Body of pancreas (tissue), 4 donors: ENCODE data around the gene C20orf141. TPM values are rescaled to one million over a fixed set of nuclear protein-coding genes. Genes with fewer than 3 reads are reported as not detected.
A peak's percentile ranks its signal among the peaks of the same experiment; 100 is the strongest.

ENCODE experiments used
- ATAC-seq: fragments of 150-250 bp; one replicate; pipeline ENCODE4 v1.9.1; 2016
- DNase-seq, 4 donors: peaks; one replicate each; pipeline ENCODE4 v3.0.0-alpha.2; 2019
- H3K27ac ChIP-seq, 4 donors: fragments of 200-600 bp; sonication (generic); 1 replicate in 3 of 4; 2 replicates in 1 of 4; pipeline versions ENCODE4 v1.5.1 to v1.6.1; 2016 to 2019; ENCODE audit warnings: mild to moderate bottlenecking in 1 of 4, mixed read lengths in 1 of 4, moderate library complexity in 1 of 4
- H3K27me3 ChIP-seq, 2 donors: fragments of 200-600 bp; sonication (generic); one replicate each; pipeline ENCODE4 v1.6.0; 2016; ENCODE audit warnings: mild to moderate bottlenecking in 1 of 2
- H3K36me3 ChIP-seq, 2 donors: fragments of 200-600 bp; sonication (generic); replicated peaks in 1 of 2; 2 replicates each; pipeline ENCODE4 v1.5.1; 2016; ENCODE audit warnings: low read depth in 2 of 2; ENCODE audit not compliant: insufficient read depth in 1 of 2
- H3K4me1 ChIP-seq: fragments of 200-600 bp; sonication (generic); one replicate; pipeline ENCODE4 v1.6.0; 2016
- H3K4me3 ChIP-seq, 2 donors: fragments of 200-600 bp; sonication (generic); 1 replicate in 1 of 2; 2 replicates in 1 of 2; pipeline ENCODE4 v1.5.1; 2016 to 2019
- H3K9me3 ChIP-seq, 3 donors: fragments of 200-600 bp; sonication (generic); 1 replicate in 2 of 3; 2 replicates in 1 of 3; pipeline ENCODE4 v1.5.1; 2016
- POLR2A ChIP-seq, 3 donors: fragments of 450-650 bp; IDR thresholded peaks; one replicate each; pipeline ENCODE4 v1.6.1; 2016; ENCODE audit warnings: antibody characterized with exemption in 3 of 3, mild to moderate bottlenecking in 2 of 3
- WGBS, 2 donors: methylation state at CpG; one replicate each; pipeline ENCODE4 v1.1.5; 2017; 5-methylcytosine and 5-hydroxymethylcytosine counted together
- intact Hi-C: fragments of 100-400 bp; cut with DNase I; formaldehyde crosslinking; loops from one replicate; pipeline ENCODE4 v1.15.1; 2023
- total RNA-seq, 2 donors: library from RNA; depleted of rRNA; stranded (reverse); fragments of >200 nt; gene quantifications; one replicate each; pipeline ENCODE4 v1.1.0, GENCODE V29; 2016
- TF ChIP-seq, protein P1 (sequence below), 7 experiments: fragments of 450-650 bp in 4 of 7; fragments of 200-600 bp in 3 of 7; sonication (generic) in 3 of 7; IDR thresholded peaks; one replicate each; pipeline ENCODE4 v1.5.1; 2016 to 2019; ENCODE audit warnings: antibody characterized with exemption in 7 of 7

Gene C20orf141
- total RNA-seq, 2 donors from 2014 or later, result not detected

DNA sequence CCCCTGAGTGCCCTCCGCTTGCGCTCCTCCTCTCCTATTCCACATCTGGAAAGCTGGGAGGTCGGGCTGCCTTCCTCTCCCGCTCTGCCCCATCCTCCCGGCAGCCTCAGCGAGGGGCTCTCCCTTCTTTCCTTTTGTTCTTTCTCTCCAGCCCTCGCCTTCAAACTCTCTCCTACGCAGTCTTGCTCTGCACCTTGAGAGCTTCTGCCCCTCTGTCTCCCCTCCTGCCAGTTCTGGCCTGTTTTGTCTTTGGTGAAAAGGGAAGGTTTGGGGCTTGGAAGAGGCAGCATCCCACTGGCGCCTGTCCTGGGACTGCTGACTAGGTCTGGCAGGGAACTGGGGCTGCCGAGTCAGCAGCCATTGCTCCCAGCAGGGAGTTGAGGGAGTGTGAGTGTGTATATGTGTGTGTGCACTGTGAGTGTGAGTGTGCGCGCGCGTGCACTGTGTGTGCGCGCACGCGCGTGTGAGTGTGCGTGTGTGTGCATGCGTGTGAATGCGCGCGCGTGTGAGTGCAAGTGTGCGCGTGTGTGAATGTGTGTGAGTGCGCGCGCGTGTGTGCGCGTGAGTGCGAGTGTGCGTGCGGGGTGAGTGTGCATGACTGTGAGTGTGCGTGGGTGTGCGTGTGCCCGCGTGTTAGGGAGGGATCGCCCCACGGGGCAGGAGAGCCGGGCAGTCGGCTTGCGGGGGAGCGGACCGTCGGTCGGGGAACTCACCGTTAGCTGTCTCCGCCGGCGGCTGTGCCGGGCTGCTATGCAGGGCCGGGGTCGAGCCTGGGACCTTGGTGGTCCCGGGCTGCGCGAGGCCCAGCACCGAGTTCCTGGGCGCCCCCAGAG, 14.9 kb upstream of the C20orf141 start:
- Histone ChIP-seq H3K36me3 (no peaks in the 10 kb centered on the region), H3K4me1 (peaks cover 23% of the 10 kb centered on the region), H3K27ac (no peak overlapping the region), H3K4me3 (no peak overlapping the region), H3K9me3 (no peaks in the 10 kb centered on the region), H3K27me3 (peaks cover 0 to 9% of the 10 kb centered on the region in 2 donors)
- ATAC-seq (no peak), DNase-seq (no peak)
- 4 to 8% methylated on average over 10 to 53 of the region's 61 CpGs for WGBS, 2 donors
- intact Hi-C loops, result no loop called here
- TF ChIP-seq, protein P1, sequence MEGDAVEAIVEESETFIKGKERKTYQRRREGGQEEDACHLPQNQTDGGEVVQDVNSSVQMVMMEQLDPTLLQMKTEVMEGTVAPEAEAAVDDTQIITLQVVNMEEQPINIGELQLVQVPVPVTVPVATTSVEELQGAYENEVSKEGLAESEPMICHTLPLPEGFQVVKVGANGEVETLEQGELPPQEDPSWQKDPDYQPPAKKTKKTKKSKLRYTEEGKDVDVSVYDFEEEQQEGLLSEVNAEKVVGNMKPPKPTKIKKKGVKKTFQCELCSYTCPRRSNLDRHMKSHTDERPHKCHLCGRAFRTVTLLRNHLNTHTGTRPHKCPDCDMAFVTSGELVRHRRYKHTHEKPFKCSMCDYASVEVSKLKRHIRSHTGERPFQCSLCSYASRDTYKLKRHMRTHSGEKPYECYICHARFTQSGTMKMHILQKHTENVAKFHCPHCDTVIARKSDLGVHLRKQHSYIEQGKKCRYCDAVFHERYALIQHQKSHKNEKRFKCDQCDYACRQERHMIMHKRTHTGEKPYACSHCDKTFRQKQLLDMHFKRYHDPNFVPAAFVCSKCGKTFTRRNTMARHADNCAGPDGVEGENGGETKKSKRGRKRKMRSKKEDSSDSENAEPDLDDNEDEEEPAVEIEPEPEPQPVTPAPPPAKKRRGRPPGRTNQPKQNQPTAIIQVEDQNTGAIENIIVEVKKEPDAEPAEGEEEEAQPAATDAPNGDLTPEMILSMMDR (IDR thresholded peaks at IDR 0.05), result no peak
- TF ChIP-seq POLR2A (IDR thresholded peaks at IDR 0.05), result no peak

DNA sequence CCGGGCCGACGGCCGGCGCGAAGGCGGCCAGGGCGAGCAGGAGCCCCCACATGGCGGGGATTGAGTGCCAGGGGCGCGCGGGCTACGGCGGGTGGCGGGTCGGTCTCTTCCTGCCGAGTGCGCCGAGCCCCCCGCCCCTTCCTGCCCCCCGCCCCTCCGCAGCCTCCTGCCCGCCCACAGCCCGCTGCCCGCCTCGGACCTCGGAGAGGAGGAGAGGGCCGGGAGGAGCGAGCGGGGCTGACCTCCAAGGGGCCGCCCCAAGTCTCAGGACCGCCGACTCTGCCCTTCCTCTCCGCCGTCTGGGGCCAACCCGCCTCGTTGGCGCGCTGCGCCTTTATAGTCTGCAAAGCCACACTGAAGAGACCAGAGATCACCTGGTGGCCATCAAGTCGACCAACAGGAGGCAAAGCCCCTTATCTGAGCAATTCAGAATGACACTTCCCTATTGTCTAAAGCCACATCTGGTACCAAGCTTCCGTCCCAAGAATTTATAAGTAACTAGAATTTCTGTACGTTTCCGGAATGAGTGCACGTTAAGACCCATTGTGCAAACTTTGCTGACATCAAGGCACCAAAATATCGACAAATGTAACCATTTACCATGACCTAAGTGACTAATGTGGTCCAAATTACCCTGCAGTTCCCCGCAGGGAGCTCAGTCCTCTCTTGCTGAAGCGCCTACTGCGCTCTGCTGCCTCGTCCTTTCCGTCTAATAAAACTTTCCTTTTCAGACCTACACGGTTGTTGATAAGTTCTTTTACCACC, 14.1 kb upstream of the C20orf141 start, which contains the start of gene CPXM1:
CPXM1 (minus strand) TSS at position 107 of the 765 bp plus-strand sequence; CDS start at position 52, 55 bp downstream.
- no peaks in the 10 kb centered on the region for H3K36me3 ChIP-seq
- ATAC-seq (no peak), DNase-seq (no peak)
- no peaks in the 10 kb centered on the region for H3K9me3 ChIP-seq
- no peak within 1 kb of the TSS for H3K4me3 ChIP-seq
- H3K4me1 ChIP-seq, result peaks cover 23% of the 10 kb centered on the region
- intact Hi-C loops, result no loop called here
- H3K27me3 ChIP-seq, result peaks cover 0 to 9% of the 10 kb centered on the region in 2 donors
- WGBS, 2 donors, result 2 to 6% methylated on average over 11 to 42 of the region's 52 CpGs
- no peak within 1 kb of the TSS for H3K27ac ChIP-seq
- TF ChIP-seq POLR2A (IDR thresholded peaks at IDR 0.05), result no peak
- TF ChIP-seq, protein P1 (IDR thresholded peaks at IDR 0.05), result no peak

DNA sequence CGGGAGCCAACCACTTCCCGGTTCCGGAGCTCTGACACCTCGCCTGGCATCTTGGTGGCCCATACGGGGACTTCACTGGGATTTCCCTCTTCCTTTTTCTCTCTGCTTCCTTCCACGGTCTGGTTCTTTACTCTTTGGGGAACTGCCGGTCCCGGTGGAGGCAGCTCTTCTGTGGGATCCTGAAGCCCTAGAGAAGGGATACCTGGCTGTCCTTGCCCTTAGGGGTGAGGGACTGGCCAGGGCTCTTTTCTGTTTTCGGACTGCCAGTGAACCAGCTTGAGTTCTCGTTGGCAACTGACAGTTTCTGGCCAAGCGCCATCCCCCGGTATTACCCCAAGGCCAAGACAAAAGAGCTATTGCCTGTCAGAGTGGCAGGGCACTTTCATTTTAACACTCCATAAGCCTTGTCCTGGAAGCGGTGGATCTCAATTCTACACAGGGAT, 13.5 kb upstream of the C20orf141 start:
- peak; percentile 31 to 60 (median 42) for DNase-seq
- no peaks in the 10 kb centered on the region for H3K9me3 ChIP-seq
- no peaks in the 10 kb centered on the region for H3K36me3 ChIP-seq
- H3K27me3 ChIP-seq, result peaks cover 0 to 9% of the 10 kb centered on the region in 2 donors
- H3K27ac ChIP-seq, result no peak overlapping the region
- H3K4me3 ChIP-seq, result no peak overlapping the region
- WGBS, 2 donors, result 4 to 7% methylated on average over 10 to 13 of the region's 13 CpGs
- intact Hi-C loops, result no loop called here
- TF ChIP-seq, protein P1 (IDR thresholded peaks at IDR 0.05), result no peak
- TF ChIP-seq POLR2A (IDR thresholded peaks at IDR 0.05), result no peak
- no peak for ATAC-seq
- H3K4me1 ChIP-seq, result peaks cover 23% of the 10 kb centered on the region

DNA sequence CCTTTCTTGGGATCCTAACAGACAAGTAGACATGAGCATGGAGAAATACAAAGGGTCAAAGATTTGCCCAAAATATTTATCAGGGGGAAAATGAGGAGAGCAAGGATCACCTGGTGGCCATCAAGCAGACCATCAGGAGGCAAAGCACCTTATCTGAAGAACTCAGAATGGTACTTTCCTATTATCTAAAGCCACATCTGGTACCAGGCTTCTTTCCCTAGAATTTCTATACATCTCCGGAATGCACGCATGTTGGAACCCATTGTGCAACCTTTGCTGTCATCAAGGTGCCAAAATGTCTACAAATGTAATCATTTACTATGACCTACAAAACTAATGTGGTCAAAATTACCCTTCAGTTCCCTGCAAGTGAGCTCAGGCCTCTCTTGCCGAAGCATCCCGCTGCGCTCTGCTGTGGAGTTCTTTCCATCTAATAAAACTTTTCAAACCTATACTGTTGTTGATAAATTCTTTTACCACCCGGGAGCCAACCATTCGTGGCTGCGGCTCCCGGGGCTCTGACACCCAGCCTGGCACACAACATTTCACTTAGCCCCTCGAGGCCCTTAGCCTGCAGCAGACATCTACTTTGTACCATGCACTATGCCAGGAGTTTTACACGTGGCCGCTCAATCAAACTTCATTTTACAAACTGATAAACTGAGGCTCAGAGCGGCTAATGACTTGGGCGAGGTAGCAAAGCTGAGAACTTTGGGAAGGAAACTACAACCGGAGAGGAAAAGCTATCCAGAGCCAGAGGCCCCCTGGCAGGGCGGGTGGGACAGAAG, 10.6 kb upstream of the C20orf141 start:
- TF ChIP-seq, protein P1 (IDR thresholded peaks at IDR 0.05), result no peak
- TF ChIP-seq POLR2A (IDR thresholded peaks at IDR 0.05), result no peak
- intact Hi-C loops, result no loop called here
- WGBS, 2 donors, result 35 to 39% methylated on average over 16 of the region's 16 CpGs
- no peak overlapping the region for H3K27ac ChIP-seq
- peaks cover 0 to 14% of the 10 kb centered on the region in 2 donors for H3K27me3 ChIP-seq
- no peak overlapping the region for H3K4me3 ChIP-seq
- no peaks in the 10 kb centered on the region for H3K9me3 ChIP-seq
- peaks cover 23% of the 10 kb centered on the region for H3K4me1 ChIP-seq
- no peak for ATAC-seq
- DNase-seq, result no peak
- H3K36me3 ChIP-seq, result no peaks in the 10 kb centered on the region
